ENCODE measurements around the gene RIMS4. TPM values are rescaled to one million over a fixed set of nuclear protein-coding genes. Genes with fewer than 3 reads are reported as not detected.

RIMS4 gene
- total and polyA plus RNA-seq, 2 of the 8 experiments (the other 6 are each of a cell fraction or from before 2014, with no cell fraction given), result 13.3 to 44.2 TPM

DNA sequence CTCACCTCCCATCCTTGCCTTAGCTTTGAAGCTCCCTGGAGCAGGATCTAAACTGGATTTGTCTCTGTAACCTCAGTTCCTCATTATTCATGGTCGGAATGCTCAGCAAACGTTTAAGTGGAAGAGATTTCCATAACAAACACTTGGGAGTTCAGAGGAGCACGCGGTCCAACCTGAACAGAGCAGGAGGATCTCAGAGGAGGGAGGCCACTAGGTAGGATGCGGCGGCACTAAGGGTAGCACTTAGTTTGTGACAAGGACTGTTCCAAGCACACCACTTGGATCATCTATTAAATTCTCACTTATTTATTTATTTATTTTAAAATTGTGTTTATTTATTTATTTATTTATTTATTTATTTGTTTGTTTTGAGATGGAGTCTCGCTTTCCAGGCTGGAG lies 108.5 kb downstream of the RIMS4 start:
- Histone ChIP-seq H3K9me3 (ENCODE audit: insufficient read depth in 2 of 2, low read depth in 1 of 2, low read length in 1 of 2) (no peaks in the 10 kb centered on the region), H2BK120ac (replicated peaks; ENCODE audit: low read depth, low read length) (no peak overlapping the region), H3K4ac (replicated peaks; ENCODE audit: insufficient read length, low read depth, low read length) (no peak overlapping the region)

More for the DNA sequence above, 108.5 kb downstream of the RIMS4 start:
- Histone ChIP-seq H2AK5ac (ENCODE audit: low read depth, low read length) (no peak overlapping the region; the same call in 1 of the 2 replicates), H3K9ac (replicated peaks in 1 of 4; ENCODE audit: extremely low read depth in 1 of 4, low read depth in 3 of 4, low read length in 3 of 4) (no peak overlapping the region), H3K27ac (ENCODE audit: low read depth, low read length) (no peak overlapping the region), H3K79me2 (ENCODE audit: control insufficient read depth in 1 of 2, insufficient read depth in 2 of 2, low read length in 2 of 2) (no peaks in the 10 kb centered on the region), H3K23me2 (ENCODE audit: low read depth, low read length) (no peaks in the 10 kb centered on the region; the same call in 1 of the 2 replicates), H3K14ac (ENCODE audit: insufficient read length) (no peak overlapping the region), H4K20me1 (replicated peaks in 1 of 2; ENCODE audit: control insufficient read depth in 1 of 2, insufficient read depth in 2 of 2, low read length in 2 of 2) (no peaks in the 10 kb centered on the region), H2BK5ac (ENCODE audit: low read depth, low read length) (0 out of 2 replicates have a peak overlapping the region, but pooled peaks have one; percentile 17), H3K56ac (replicated peaks; ENCODE audit: insufficient read length, low read depth, low read length) (no peak overlapping the region), H4K5ac (ENCODE audit: insufficient read length, low read depth, low read length) (no peak overlapping the region), H3K23ac (ENCODE audit: insufficient read length) (no peak overlapping the region), H3K36me3 (ENCODE audit: control insufficient read depth in 2 of 4, insufficient read depth in 4 of 4, low read length in 3 of 4) (no peaks in the 10 kb centered on the region), H3K4me3 (ENCODE audit: extremely low read depth in 1 of 4, insufficient read depth in 2 of 4, low read depth in 3 of 4, low read length in 4 of 4) (no peak overlapping the region), H2BK20ac (ENCODE audit: low read length) (0 out of 2 replicates have a peak overlapping the region, but pooled peaks have one; percentile 26), H2BK15ac (ENCODE audit: low read length) (0 out of 2 replicates have a peak overlapping the region, but pooled peaks have one; percentile 85), H3K27me3 (replicated peaks in 1 of 4; ENCODE audit: control insufficient read depth in 3 of 4, extremely low read depth in 1 of 4, insufficient read depth in 3 of 4, low read length in 3 of 4) (no peaks in the 10 kb centered on the region), H3K18ac (ENCODE audit: extremely low read depth, low read length) (peak overlapping the region; percentile 48; the same call in 1 of the 2 replicates), H4K91ac (replicated peaks; ENCODE audit: insufficient read length, low read length) (no peak overlapping the region), H3K4me2 (ENCODE audit: insufficient read depth in 1 of 2, low read depth in 2 of 2, low read length in 2 of 2) (peak overlapping the region; percentile 16 to 30; a peak in 2 of 4 replicates), H3K79me1 (ENCODE audit: low read depth, low read length) (no peaks in the 10 kb centered on the region), H2AFZ (ENCODE audit: low read length) (no peak overlapping the region), H2BK12ac (ENCODE audit: low read depth, low read length) (no peak overlapping the region), H3K4me1 (replicated peaks in 1 of 4; ENCODE audit: control insufficient read depth in 3 of 4, insufficient read depth in 4 of 4, low read length in 3 of 4) (peaks cover 0 to 14% (median 10%) of the 10 kb centered on the region in 4 experiments; a peak in 6 of 7 replicates), H4K8ac (ENCODE audit: extremely low read depth, insufficient read depth, low read length) (no peak overlapping the region)
- TF ChIP-seq, protein P1, sequence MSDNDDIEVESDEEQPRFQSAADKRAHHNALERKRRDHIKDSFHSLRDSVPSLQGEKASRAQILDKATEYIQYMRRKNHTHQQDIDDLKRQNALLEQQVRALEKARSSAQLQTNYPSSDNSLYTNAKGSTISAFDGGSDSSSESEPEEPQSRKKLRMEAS (IDR thresholded peaks at IDR 0.05), result 0 out of 2 replicates have a peak, but pooled peaks have one; percentile 19
- TF ChIP-seq HDAC2 (IDR thresholded peaks at IDR 0.05; ENCODE audit: borderline replicate concordance in 1 of 2, low read depth in 2 of 2, low read length in 2 of 2), result no peak
- FAIRE-seq (no peak), DNase-seq (ENCODE audit: low read depth in 1 of 2, low spot score in 2 of 2) (no peak)
- 71% methylated on average over 7 of the region's 7 CpGs; no CpG with 5 or more reads in 1 of the 2 experiments for WGBS, 2 experiments (ENCODE audit: extremely low coverage in 1 of 2, insufficient coverage in 1 of 2, insufficient read length in 1 of 2, insufficient replicate concordance in 2 of 2, low coverage in 1 of 2, low lambda C conversion rate in 2 of 2, missing lambda C conversion rate in 1 of 2)
- ChIA-PET POLR2A (ENCODE audit: partially characterized antibody) (interaction anchor here (0.5 to 1.3 kb wide), 4 partner anchors 10 to 1216 kb away, joined by 3 to 6 read pairs (median 4); partner anchors contain the start of gene CCN5), CTCF (ENCODE audit: partially characterized antibody) (interaction anchor here (1.3 to 8.6 kb wide), 4 partner anchors 9 to 22 kb away, joined by 3 to 180 read pairs (median 39); partner anchors contain the start of gene CCN5)

Data from H1 (cell line).